ENCODE data around the gene COL2A1.

DNA sequence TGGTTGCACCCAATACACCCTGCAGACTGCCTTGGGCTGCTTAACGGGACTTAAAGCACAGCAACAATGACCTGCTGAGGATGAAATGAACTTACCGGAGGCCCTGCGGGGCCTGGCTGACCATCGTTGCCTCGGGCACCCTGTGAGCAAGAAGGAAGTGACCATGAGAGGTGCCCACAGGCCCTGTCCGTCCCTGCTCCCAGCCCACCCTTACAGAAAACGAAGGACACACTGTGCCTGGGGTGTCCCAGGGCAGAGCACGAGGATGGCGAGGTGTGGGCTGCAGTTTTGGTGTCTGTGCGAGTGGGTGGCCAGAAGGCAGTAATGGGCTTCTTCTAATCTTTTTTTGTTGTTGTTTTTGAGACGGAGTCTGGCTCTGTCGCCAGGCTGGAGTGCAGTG lies 14.6 kb downstream of the COL2A1 start:
- TF ChIP-seq SP1 (IDR thresholded peaks at IDR 0.05) (no peak), YY1 (IDR thresholded peaks at IDR 0.05) (no peak), FOXA1 (IDR thresholded peaks at IDR 0.05) (no peak), JUND (IDR thresholded peaks at IDR 0.05) (no peak), EGR1 (IDR thresholded peaks at IDR 0.05; ENCODE audit: low read depth in 2 of 2) (no peak), RAD21 (IDR thresholded peaks at IDR 0.05) (no peak)
- TF ChIP-seq, protein P1, sequence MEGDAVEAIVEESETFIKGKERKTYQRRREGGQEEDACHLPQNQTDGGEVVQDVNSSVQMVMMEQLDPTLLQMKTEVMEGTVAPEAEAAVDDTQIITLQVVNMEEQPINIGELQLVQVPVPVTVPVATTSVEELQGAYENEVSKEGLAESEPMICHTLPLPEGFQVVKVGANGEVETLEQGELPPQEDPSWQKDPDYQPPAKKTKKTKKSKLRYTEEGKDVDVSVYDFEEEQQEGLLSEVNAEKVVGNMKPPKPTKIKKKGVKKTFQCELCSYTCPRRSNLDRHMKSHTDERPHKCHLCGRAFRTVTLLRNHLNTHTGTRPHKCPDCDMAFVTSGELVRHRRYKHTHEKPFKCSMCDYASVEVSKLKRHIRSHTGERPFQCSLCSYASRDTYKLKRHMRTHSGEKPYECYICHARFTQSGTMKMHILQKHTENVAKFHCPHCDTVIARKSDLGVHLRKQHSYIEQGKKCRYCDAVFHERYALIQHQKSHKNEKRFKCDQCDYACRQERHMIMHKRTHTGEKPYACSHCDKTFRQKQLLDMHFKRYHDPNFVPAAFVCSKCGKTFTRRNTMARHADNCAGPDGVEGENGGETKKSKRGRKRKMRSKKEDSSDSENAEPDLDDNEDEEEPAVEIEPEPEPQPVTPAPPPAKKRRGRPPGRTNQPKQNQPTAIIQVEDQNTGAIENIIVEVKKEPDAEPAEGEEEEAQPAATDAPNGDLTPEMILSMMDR (IDR thresholded peaks at IDR 0.05; ENCODE audit: low read depth, low read length, missing input control), result no peak
- TF ChIP-seq, protein P2, sequence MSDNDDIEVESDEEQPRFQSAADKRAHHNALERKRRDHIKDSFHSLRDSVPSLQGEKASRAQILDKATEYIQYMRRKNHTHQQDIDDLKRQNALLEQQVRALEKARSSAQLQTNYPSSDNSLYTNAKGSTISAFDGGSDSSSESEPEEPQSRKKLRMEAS (IDR thresholded peaks at IDR 0.05), result no peak
- TF ChIP-seq, protein P3, sequence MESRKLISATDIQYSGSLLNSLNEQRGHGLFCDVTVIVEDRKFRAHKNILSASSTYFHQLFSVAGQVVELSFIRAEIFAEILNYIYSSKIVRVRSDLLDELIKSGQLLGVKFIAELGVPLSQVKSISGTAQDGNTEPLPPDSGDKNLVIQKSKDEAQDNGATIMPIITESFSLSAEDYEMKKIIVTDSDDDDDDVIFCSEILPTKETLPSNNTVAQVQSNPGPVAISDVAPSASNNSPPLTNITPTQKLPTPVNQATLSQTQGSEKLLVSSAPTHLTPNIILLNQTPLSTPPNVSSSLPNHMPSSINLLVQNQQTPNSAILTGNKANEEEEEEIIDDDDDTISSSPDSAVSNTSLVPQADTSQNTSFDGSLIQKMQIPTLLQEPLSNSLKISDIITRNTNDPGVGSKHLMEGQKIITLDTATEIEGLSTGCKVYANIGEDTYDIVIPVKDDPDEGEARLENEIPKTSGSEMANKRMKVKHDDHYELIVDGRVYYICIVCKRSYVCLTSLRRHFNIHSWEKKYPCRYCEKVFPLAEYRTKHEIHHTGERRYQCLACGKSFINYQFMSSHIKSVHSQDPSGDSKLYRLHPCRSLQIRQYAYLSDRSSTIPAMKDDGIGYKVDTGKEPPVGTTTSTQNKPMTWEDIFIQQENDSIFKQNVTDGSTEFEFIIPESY (IDR thresholded peaks at IDR 0.05), result no peak
- TF ChIP-seq, protein P4, sequence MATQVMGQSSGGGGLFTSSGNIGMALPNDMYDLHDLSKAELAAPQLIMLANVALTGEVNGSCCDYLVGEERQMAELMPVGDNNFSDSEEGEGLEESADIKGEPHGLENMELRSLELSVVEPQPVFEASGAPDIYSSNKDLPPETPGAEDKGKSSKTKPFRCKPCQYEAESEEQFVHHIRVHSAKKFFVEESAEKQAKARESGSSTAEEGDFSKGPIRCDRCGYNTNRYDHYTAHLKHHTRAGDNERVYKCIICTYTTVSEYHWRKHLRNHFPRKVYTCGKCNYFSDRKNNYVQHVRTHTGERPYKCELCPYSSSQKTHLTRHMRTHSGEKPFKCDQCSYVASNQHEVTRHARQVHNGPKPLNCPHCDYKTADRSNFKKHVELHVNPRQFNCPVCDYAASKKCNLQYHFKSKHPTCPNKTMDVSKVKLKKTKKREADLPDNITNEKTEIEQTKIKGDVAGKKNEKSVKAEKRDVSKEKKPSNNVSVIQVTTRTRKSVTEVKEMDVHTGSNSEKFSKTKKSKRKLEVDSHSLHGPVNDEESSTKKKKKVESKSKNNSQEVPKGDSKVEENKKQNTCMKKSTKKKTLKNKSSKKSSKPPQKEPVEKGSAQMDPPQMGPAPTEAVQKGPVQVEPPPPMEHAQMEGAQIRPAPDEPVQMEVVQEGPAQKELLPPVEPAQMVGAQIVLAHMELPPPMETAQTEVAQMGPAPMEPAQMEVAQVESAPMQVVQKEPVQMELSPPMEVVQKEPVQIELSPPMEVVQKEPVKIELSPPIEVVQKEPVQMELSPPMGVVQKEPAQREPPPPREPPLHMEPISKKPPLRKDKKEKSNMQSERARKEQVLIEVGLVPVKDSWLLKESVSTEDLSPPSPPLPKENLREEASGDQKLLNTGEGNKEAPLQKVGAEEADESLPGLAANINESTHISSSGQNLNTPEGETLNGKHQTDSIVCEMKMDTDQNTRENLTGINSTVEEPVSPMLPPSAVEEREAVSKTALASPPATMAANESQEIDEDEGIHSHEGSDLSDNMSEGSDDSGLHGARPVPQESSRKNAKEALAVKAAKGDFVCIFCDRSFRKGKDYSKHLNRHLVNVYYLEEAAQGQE (IDR thresholded peaks at IDR 0.05), result no peak

Data from liver (tissue), 3 donors.